ENCODE measurements around the gene CNIH1. TPM values are rescaled to one million over a fixed set of nuclear protein-coding genes. Genes with fewer than 3 reads are reported as not detected.

The CNIH1 gene
- 10 to 100 TPM; 86.6 to 92.9 TPM for total RNA-seq

DNA sequence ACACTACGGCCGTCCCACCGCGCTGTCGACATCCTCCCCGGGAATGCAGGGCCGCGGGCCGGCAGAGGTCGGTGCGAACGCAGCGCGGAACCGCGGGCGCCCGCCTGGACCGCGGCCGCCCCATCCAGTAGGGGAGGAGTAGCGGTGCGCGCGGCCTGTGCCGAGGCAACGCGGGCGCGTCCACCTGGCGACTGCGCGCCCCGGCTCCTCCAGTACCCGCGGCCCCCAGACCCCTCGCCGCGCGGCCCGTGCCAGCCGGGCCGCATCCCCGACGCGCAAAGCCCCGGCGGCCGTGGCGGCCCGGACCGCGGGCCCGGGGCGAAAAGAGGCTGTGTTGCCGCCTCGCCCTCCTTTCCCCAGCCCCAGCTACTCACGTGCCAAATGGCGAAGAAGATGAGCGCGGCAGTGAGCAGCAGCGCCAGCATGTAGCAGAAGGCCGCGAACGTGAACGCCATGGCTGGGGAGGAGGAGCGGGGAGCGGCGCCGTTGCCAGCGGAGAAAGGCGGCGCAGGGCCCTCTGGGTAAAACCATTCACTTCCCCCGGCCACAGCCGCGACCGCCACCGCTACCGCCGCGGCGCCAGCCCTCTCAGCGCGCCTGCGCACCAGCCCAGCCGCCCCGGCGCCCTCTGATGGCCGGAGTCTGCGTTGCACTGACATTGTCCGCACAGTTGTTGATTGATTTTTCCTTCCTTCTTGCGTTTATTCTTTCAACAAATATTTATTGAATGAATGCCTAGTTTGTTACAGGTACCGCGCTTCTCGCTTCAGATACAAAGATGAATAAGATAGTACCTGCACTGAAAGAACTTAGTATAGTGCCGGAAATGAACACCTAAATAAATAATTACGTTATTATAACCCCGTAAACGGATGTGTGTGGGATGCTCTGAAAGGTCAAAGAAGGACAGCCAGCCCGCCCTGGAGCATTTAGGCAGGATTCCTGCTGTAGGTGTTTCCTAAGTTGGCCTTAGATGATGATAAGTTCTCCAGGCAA lies at the start of gene CNIH1:
Gene CNIH1, minus strand, starts transcription at position 502 of the 996 bp plus-strand sequence. Its CDS starts 47 bp downstream, at position 455.

DNA sequence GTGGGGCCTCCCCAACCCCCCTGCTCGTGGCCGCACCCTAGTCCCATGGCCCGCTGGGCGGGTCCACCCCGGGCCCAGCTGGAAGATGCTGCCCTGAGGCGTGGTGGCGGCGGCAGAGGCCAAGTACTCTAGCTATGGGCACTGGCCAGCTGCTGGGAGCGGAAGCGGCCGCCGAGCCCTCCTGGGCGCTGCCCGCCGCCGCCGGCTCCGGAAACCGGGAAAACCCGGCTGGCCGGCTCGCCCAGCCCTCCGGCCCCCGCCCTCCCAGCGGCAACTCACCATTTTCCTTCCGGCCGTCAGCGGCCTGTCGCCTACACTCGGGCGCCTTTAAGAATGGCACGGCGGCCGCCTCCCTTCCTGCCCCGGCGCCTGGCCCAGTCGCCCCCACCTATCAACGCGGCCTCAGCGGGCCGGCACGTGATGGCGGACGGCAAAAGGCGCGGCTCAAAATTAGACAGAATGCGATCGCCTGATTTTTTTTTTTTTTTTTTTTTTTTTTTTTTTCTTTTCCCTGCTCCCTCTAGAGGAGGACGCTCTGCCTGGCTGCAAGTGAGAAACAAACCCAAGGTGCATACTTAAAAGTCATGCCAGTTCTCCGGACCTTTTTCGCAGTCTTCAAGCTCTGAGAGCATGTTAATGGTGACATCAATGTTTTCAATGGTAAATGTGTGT lies 47.6 kb upstream of the CNIH1 start, which contains the start of gene GMFB:
Gene GMFB, minus strand, starts transcription at position 335 of the 672 bp plus-strand sequence. Its CDS starts 53 bp downstream, at position 282.

DNA sequence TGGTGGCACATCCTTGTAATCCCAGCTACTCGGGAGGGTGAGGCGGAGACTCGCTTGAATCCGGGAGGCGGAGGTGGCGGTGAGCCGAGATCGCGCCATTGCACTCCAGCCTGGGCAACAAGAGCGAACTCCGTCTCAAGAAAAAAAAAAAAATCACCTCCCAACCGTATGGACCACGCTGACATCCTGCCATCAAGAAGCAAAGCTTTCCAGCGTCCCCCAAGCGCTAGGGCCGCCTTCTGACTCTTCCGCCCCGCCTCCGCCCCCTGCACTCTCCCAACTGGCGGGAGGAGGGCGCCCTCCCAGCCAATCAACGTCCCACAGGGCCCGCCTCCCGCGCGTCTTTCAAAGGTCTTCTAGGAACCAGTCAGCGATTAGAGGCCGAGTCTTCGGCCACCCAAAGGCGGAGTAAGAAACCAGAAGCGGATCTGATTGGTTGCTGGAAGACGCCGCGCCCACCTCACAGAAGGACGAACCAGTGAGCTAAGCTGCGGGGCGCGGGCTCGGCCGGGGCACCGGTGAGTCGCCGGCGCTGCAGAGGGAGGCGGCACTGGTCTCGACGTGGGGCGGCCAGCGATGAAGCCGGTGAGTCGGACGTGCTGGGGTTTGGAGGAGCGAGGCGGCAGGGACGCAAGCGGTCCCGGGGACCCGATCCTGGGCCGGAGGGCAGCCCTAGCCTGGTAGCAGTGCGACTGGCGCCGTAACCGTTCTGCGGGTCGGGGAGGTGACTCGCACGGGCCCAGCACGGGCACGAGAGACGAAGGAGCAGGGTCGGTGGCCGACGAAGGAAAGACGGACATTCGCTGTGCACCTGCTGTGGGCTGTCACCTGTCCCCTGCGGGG lies 44.5 kb downstream of the CNIH1 start, which contains the start of gene CDKN3:
Gene CDKN3, plus strand, starts transcription at position 515 of the 843 bp plus-strand sequence. Its CDS starts 62 bp downstream, at position 577.

Other genes with a start within 250 kb of the CNIH1 start
- 100 to 1,000 TPM in 1 of 2 donors, 10 to 100 TPM in 1; 55.4 to 130 TPM for gene CDKN3, start 44.4 kb downstream of the CNIH1 start, total RNA-seq
- gene GMFB, start 47.6 kb upstream of the CNIH1 start, total RNA-seq, result 10 to 100 TPM; 80.9 to 92.2 TPM
- gene CGRRF1, start 68.5 kb upstream of the CNIH1 start, total RNA-seq, result 10 to 100 TPM; 11.7 to 15.7 TPM
- gene SAMD4A, start 125.8 kb upstream of the CNIH1 start, total RNA-seq, result 10 to 100 TPM; 24.4 to 25.3 TPM